T47D (cell line): ENCODE data around the gene NOTCH4.
A peak's percentile ranks its signal among the peaks of the same experiment; 100 is the strongest.
"Not testable (repeated sequence)": the region's sequence is repeated elsewhere in the genome, so short reads cannot be mapped to it uniquely, and the experiment has no call there.

Source experiments
- DNase-seq, 2 experiments: peaks; one replicate each; pipeline versions ENCODE4 v3.0.0 to v3.0.0-alpha.2; 2011 to 2012; ENCODE audit warnings: low read depth in 1 of 2, low spot score in 1 of 2
- JUND ChIP-seq: IDR thresholded peaks from 2 replicates; pipeline ENCODE4 v1.6.1; 2012; ENCODE audit warnings: low read depth
- in situ Hi-C: cut with HindIII; loops from 2 replicates; pipeline ENCODE4 v1.10.0; 2016; ENCODE audit warnings: low sequenced_read_pairs, low pct_unique_long_range_greater_than_20kb

The NOTCH4 gene

GRCh38 chr6:32188381-32189068 lies 35.3 kb downstream of the NOTCH4 start:
- in situ Hi-C loops = no loop called here
- no peak for TF ChIP-seq JUND
- DNase-seq = no peak

- in situ Hi-C loops, DNase-seq: not testable (repeated sequence)
These were observed 36.0 kb downstream of the NOTCH4 start for GRCh38 chr6:32187725-32188380.

- in situ Hi-C loops = no loop called here
- no peak for TF ChIP-seq JUND
- no peak for DNase-seq
These were observed 36.7 kb downstream of the NOTCH4 start for GRCh38 chr6:32187009-32187709.

- DNase-seq = not testable (repeated sequence)
These were observed 37.6 kb downstream of the NOTCH4 start for GRCh38 chr6:32186151-32186840.

GRCh38 chr6:32185681-32186131 lies 38.2 kb downstream of the NOTCH4 start:
- in situ Hi-C loops = not testable (repeated sequence)
- DNase-seq = peak in 1 of 2 experiments; percentile 58

More at GRCh38 chr6:32186151-32186840, 37.6 kb downstream of the NOTCH4 start:
- in situ Hi-C loops = not testable (repeated sequence)

- no peak for DNase-seq
- in situ Hi-C loops = no loop called here
- TF ChIP-seq JUND = no peak
These were observed 39.7 kb downstream of the NOTCH4 start, which contains the start of gene AGER for GRCh38 chr6:32184084-32184640. AGER (minus strand) TSS chr6:32184253; CDS start chr6:32184222, 31 bp downstream.

- no peak for DNase-seq
- TF ChIP-seq JUND = no peak
- in situ Hi-C loops = no loop called here
These were observed 40.3 kb downstream of the NOTCH4 start for GRCh38 chr6:32183483-32184083.

GRCh38 chr6:32183030-32183429 lies 40.8 kb downstream of the NOTCH4 start:
- no peak for TF ChIP-seq JUND
- DNase-seq = no peak
- in situ Hi-C loops = no loop called here

- in situ Hi-C loops = no loop called here
- no peak for TF ChIP-seq JUND
- DNase-seq = no peak
These were observed 41.3 kb downstream of the NOTCH4 start for GRCh38 chr6:32182555-32182981.

GRCh38 chr6:32181915-32182529 lies 41.8 kb downstream of the NOTCH4 start:
- DNase-seq = no peak
- in situ Hi-C loops = no loop called here
- TF ChIP-seq JUND = no peak

- DNase-seq = no peak
- no peak for TF ChIP-seq JUND
- in situ Hi-C loops = no loop called here
These were observed 42.6 kb downstream of the NOTCH4 start for GRCh38 chr6:32181148-32181702.
